HCT116 (cell line): ENCODE results near the gene TEKTIP1.

Experiments used
- ATF3 ChIP-seq: IDR thresholded peaks from 2 replicates; pipeline ENCODE4 v1.6.1; 2012
- CTCF ChIP-seq, 3 experiments: fragments of 200-600 bp in 1 of 3; sonication (generic) in 1 of 3; IDR thresholded peaks in 2 of 3; conservative IDR thresholded peaks in 1 of 3; 2 replicates each; pipeline ENCODE4 v1.5.1; 2012 to 2017; ENCODE audit warnings: low read depth in 2 of 3, low read length in 2 of 3, antibody characterized with exemption in 1 of 3, borderline replicate concordance in 1 of 3, control low read depth in 1 of 3, mild to moderate bottlenecking in 1 of 3, mixed read lengths in 1 of 3, mixed run types in 1 of 3, moderate library complexity in 1 of 3; ENCODE audit not compliant: insufficient read depth in 1 of 3
- EZH2 ChIP-seq: fragments of 200-600 bp; sonication (generic); IDR thresholded peaks from 2 replicates; pipeline ENCODE4 v1.6.1; 2017; ENCODE audit warnings: antibody characterized with exemption, mixed run types
- EZH2phosphoT487 ChIP-seq: fragments of 200-600 bp; IDR thresholded peaks from 2 replicates; pipeline ENCODE4 v1.6.1; 2018; ENCODE audit warnings: antibody characterized with exemption, borderline replicate concordance
- FOSL1 ChIP-seq: IDR thresholded peaks from 2 replicates; pipeline ENCODE4 v1.6.1; 2012; ENCODE audit warnings: low read depth
- JUND ChIP-seq: IDR thresholded peaks from 2 replicates; pipeline ENCODE4 v1.6.1; 2012
- MAX ChIP-seq: IDR thresholded peaks from 2 replicates; pipeline ENCODE4 v1.6.1; 2012
- POLR2A ChIP-seq: IDR thresholded peaks from 2 replicates; pipeline ENCODE4 v1.7.0; 2011; ENCODE audit warnings: borderline replicate concordance; ENCODE audit not compliant: insufficient read depth, insufficient read length; ENCODE audit errors: extremely low read depth
- POLR2AphosphoS5 ChIP-seq: IDR thresholded peaks from 2 replicates; pipeline ENCODE4 v1.6.1; 2011; ENCODE audit warnings: mild to moderate bottlenecking, low read depth, low read length, moderate library complexity
- RAD21 ChIP-seq: IDR thresholded peaks from 2 replicates; pipeline ENCODE4 v1.6.1; 2012; ENCODE audit warnings: low read depth, mild to moderate bottlenecking
- REST ChIP-seq: IDR thresholded peaks from 2 replicates; pipeline ENCODE4 v1.6.1; 2012; ENCODE audit warnings: low read depth
- SIN3A ChIP-seq: IDR thresholded peaks from 2 replicates; pipeline ENCODE4 v1.6.1; 2012; ENCODE audit warnings: low read depth
- YY1 ChIP-seq: IDR thresholded peaks from 2 replicates; pipeline ENCODE4 v1.6.1; 2011; ENCODE audit warnings: low read length, low read depth, moderate library complexity, mild to moderate bottlenecking; ENCODE audit not compliant: insufficient replicate concordance; ENCODE audit errors: extremely low read depth
- ZNF274 ChIP-seq: fragments of 200-500 bp; sonication (Bioruptor generic); IDR thresholded peaks from 2 replicates; pipeline ENCODE4 v1.6.1; 2014; ENCODE audit warnings: mild to moderate bottlenecking, low read depth, low read length, inconsistent platforms

DNA sequence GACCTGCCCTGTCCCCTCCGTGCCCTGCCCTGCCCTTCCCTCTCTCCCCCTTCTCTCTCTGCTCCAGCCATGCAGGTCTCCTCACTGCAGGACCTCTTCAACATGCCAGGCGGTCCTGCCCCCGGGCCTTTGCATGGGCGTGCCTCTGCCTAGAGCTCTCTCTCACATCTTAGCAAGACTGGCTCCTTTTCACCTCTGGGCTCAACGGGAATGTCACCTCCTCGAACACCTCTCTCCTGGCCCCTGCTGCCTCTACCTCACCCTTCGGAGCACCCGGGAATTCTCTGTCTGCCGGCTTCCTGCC is 12.8 kb downstream of the TEKTIP1 start:
- TF ChIP-seq POLR2A (no peak), ATF3 (no peak), ZNF274 (no peak), FOSL1 (no peak), CTCF (IDR thresholded peaks at IDR 0.05 in 2 of 3, conservative IDR thresholded peaks at IDR 0.05 in 1 of 3; ENCODE audit: borderline replicate concordance in 1 of 3, insufficient read depth in 1 of 3, low read depth in 2 of 3, low read length in 2 of 3) (no peak), EZH2 (no peak), MAX (no peak), EZH2phosphoT487 (no peak), JUND (no peak), RAD21 (no peak), YY1 (no peak), POLR2AphosphoS5 (no peak), REST (no peak), SIN3A (no peak)
